GM18909 (cell line): ENCODE data around the gene BMP4.

Experiments used
- ATAC-seq: cut with Tn5 transposase; IDR thresholded peaks from one replicate; pipeline ENCODE4 v1.9.1; 2021; ENCODE audit warnings: mild to moderate bottlenecking; ENCODE audit not compliant: unreplicated experiment, poor library complexity

Gene BMP4

DNA sequence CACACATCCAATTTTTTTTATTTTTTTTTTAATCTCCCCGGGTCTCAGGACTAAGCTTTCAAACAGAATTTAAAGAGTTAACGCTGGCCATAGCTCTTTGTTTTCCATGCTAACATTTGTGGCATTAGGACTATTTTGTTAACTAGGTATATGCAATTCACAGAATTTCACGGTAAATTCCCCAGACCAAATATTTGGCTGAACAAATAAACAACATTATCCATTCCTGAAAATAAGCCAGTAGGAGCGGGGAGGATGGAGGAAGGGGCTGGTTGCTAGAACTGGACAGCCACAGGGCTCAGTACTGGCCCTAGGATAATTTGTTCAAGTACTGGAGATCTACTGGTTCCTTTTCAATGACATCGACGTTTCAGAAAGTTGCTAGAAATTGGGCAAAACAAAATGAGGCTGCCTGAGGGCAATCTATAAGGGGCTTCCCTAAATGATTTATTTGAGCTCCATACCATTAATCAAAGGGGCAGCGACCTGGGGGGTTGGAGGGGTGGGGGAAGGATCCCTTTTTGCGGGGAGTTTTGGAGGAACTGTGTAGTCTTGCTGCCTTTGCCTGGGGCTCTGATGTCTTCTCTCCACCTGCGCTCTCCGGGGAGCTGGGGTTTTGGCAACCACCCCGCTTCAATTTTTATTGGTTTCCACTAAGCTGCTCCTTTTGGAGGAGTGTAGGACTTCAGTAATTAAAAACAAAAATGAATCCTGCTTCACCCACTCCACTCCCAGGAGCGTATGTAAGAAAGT, 9.0 kb downstream of the BMP4 start:
- no peak for ATAC-seq

DNA sequence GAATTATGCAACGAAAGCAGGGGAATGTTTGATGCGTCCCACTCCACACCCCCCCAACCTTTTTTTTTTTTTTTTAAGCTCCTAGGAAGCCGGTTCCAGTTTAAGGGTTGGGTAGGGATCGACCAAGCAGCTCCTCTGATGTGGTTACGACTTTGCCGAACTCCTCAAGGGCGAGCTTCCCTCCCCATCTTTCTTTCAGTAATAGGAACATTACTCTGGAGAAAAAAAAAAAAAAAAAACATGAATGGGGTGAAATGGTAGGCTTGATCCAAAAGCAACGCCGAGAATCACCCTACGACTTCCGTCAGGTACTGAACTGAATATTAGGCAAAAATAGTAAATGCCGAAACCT, 9.6 kb downstream of the BMP4 start:
- no peak for ATAC-seq

DNA sequence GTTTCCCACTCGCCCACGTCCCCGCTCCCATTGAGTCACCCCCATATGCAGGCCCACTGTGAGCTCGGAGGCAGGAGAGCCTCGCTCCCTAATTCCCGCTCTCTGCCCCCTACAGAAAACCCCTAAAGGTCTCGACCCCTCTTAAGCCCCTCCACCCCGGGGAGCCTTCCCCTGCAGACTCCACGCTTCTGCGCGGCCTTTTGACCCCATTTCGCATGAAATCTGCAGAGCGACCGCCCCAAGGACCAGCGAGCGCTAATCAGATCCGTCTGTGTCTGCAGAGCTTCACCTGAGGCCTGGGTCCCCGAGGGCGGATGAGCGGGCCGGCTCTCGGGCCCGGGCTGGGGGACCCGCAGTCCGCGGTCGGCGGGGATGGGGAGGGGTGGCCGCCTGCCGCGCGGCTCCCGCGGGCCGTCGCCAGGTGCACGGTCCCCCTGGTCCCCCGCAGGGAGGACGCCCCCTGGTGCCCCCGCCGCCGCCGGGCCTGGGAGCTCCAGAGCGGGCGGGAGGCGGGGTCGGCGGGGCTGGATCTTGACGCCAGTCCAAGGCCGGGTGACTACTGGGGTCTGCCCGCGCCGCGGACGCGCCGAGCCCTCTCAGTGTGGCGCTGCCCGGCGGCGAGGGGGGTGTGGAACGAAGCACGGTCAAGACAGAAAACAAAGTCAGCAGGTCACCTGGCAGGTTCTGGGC, 10.1 kb downstream of the BMP4 start:
- no peak for ATAC-seq

DNA sequence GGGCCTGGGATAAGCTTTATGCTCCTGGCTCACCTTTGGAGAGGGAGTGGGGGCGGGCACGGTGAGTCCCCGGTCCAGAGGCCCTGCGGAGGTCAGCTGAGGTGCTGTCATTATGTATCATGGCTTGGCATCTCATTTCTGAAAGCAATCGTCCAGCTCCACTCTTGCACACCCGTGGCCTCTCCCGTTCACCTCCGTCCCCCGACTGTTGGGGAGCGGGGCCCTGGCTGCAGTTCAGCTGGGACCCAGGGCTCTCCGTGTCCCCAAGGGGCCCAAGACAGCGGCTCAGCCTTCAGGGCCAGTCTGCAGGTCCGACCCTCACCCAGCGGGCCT, 10.6 kb downstream of the BMP4 start:
- ATAC-seq: no peak

DNA sequence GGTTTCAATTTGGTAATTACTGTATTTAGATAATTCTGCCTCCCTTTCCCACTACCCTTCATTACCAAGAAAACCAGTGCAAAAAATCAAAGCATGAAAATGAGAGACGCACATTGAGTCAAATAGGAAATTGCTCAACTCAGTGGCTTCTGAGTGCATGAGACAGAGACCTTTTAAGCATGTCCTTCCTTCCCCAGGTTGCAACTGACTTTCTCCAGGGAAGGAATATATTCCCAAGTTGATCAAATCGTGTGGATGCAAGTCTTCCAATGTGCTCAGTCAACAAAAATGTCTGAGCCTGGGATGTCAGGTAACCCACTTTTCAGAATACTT, 12.9 kb downstream of the BMP4 start:
- ATAC-seq: no peak

DNA sequence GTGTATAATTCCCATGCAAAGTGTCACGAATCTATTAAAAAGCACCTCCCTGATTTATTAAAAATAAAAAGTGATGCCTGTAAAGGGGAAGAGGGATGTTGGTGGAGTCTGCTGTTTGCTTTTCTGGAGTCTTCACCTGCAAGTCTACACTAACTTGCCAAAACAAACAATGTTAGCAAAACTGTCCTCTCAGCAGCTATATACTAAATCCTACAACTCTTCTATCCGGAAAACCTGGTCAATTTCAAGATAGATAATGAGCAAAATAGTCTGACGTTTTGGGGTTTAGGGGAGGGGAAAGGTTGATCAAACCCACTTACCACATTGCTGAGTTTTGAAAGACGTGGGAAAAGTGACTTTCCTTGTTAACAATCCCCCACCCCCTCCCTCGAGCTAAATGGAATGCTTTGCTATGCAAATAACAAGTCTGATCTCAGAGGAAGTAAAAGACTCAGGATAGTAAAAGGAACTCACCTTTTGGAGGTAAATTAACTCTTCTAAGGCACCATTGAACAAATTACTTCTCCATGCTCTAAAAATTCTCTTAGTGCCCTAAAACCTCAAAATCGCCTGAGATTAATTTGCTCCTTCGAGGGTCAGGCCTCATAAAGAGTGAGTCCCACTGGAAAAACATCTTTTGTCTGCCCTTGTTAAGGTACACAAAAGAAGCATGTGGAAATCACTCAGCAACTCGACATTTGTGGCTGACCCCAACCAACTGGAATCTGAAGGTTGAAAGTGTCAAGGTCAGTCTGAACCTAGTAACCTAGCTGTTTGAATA, 13.5 kb downstream of the BMP4 start:
- no peak for ATAC-seq

DNA sequence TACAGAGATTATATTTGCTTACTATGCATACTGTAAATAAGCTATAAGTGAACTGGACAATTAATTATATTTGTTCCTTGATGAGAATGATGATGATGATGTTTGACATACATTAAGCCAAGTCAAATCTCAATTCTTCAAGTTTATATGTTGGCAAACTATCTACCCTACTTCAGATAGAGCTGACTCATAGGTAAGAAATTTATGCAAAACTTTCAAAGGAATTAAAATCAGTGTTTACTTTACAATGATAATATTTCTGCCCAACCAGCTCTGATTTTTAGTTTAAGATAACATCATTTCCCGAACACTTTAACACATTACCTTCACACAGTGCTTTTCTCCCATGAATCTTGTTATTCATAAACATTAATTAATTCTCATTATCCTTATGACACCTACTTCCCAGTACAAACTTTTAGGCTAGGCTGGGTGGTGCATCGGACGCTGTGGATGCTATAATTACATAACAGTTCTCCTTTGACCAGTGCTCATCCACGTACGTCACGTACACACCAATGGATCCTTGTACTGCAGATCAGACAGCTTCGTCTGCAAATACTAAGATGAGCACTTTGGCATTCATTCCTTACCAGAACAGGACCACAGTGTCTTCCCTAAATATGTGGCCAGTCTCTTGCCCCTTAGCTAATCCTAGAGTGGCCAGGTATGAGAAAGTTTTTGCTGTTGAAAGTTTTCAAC, 18.3 kb downstream of the BMP4 start:
- ATAC-seq: no peak

DNA sequence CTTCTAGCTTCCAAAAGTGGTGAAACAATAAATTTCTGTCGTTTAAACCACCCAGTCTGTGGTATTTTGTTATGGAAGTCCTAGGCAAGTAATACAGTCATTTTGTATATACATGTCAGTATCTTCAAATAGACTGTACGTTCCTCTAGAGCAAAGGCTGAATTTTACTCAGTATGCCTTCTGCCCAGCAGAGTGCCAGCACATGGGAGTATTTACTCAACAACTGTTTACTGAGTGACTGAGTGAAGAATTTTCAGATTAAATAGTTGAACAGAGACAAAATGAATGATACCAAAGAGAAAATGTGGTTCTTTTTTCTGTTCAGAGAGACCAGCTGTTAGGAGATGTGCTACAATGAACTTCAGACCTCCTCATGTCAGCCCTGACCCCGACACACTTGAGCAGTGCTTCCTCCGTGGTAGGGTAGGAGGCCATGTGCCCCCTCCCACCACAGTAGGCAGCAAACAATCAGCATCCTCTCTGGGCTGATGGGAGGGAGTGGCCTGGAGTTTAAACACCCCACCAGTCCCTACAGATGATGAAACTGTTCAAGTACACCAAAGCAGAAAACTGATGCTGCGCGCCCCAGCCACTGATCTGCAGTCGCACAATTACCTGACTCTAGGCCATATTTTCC, 21.7 kb downstream of the BMP4 start:
- ATAC-seq: no peak

DNA sequence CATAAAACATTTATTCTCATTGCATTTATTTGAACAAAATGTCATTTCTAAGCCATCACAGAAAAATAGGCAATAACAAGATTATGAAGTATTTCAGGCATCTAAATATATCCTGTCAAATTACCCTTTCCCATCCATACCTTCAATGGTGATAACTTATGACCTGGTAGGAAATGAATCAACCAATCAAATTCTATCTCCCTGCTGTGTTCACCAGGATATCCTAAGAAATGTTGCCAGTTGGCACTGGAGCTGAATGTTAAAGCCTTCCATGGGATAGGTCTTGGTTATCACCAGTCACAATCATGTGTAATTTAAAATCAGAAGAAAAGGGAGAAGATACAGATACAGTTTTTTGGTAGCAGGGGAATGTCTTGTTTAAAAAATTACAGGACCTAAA, 23.7 kb downstream of the BMP4 start:
- ATAC-seq: no peak

DNA sequence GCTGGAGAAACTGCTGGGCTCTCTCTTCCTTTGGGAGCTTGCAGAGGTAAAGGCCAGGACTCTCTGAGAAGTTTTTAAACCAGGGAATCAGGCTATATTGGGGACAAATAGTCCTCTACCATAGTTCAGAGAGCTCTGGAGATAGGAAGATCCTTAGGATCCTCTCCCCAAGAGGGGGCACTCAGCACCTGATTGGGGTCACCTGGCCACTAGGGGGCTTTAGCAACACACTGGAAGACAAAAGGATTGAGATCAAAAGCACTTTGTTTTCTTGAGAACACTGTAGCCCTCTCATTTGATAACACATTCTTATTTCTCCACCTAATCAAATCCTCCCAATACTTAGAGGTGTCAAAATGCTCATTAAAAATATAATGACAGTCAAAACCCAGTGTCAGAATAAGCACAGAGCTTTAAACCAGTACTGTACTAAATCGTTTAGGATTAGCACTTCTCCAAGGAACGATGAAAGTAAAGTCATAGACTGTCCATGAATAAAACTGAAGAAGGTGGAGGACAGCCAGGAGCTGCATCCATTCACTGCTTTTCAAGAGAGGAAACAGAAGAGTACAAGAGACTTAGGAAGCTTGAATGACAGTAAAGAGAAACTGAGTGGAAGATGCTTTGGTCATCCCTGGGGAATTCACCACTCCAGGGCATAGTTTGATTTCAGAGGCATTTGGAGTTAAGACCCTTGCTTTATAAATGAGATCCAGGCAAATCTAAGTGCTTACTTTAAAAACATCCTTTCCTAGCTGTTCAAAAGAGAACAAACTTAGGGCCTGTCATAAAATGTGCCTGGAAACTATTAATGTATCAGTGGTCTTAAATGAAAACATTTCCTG, 26.5 kb downstream of the BMP4 start:
- ATAC-seq: no peak

DNA sequence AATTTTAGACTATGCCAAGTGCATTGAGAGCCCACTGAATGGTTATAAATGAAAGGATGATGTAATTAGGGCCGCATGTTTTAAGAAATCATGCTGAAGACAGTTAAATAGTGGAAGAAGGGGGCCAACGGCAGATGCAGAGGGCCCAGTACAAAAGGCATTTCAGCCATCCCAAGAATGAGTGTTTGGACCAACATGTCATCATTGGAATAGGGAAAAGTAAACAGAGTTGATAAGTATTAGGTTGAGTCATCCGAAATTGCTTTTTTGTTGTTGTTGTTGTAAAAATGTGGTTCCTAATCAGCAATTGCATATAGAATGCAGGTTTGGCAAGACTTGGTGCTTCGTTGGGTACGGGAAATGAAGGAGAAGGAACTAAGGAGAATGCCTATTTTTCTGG, 29.5 kb downstream of the BMP4 start:
- no peak for ATAC-seq

DNA sequence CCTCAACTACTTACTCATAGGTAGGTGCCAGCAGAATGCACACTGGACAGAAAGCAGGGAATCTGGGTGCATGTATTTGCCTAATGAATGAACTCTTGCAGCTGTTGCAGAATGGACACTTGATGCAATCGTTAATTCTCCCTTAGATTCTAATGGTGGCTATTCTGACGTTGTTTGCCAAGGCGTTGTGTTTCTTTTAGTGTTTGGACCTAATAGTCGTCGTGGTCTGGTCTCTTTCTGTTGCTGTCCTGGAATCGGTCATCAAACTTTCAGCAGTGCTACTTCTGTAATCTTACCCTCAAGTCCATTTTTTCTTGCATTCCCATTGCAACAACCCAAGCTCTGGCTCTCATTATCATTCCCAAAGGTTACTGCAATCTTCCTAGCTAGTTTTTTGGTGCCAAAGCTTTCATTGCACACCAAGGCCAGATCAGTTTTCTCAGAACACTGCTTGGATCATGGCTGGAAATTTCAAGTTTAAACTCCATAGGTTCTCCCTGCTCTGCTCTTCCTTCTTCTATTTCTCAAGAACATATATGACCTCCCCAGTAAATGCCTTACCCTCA, 31.3 kb downstream of the BMP4 start:
- no peak for ATAC-seq

DNA sequence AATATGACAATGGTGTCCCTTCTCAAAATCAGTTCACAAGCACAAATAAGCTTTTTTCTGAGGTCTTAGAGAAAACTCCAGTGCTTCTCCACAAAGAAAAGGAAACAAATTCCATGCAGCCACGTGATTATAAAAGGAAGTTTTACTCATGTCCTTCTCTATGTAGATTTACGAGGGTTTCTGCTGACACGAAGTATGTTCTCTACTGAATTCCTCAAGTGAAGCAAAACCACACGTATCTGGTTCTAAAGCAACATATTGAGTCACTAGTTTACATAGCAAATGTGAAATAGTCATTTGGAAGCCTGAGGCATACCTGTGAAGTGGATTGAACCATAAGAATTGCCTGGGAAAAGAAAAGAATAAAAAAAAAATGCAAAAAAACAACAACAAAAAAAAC, 31.9 kb downstream of the BMP4 start:
- ATAC-seq: no peak

DNA sequence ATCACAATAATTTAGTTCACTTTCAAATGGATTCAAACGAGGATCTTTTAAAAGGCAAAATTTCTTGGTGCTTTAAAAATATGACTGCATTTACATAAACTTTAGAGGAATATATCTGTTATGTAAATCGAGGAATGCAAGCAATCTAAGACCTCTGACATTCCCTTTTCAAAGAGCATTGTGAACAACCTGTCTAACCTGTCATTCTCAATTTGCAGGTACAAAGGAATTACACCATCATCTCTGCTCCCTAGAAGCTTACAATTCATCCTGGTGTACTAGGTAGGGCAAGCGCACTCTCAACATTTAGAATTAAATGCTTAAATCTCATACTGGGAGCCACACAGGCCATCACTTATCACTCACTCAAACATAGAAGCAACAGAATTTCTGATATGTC, 35.6 kb downstream of the BMP4 start:
- no peak for ATAC-seq

DNA sequence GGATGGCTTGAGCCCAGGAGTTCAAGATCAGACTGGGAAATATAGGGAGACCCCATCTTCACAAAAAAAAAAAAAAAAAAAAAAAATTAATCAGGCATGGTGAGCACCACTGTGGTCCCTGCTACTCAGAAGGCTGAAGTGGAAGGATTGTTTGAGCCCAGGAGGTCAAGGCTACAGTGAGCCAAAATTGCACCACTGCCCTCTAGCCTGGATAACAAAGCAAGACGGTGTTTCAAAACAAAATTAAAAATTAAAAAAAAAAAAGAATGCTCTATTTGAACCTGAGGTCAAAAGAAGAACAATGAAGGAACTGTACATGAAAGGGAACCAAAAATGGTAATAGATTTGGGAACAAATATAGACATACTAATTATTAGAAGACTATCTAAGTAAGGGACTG, 40.4 kb downstream of the BMP4 start:
- no peak for ATAC-seq

DNA sequence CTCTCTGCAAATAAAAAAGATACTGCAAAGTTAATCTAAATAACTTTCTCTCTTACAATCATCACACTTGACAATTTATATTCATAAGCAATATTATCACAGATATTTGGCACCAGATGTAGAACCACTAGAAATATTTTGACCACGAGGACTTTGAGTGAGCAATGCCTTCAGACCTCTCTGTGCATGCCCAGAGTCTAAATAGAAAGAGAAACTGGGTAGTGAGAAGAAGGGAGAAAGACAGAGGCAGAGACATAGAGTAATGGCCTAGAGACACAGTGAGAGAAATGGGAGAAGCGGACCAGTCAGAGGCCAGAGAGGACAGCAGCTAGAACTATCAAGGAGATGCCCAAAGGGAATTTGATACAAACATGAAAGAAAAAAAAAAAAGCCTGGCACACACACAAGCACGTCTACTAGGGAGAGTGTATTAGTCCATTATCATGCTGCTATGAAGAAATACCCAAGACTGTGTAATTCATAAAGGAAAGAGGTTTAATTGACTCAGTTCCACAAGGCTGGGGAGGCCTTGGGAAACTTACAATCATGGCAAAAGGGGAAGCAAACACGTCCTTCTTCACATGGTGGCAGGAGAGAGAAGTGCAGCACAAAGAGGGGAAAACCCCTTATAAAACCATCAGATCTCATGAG, 41.1 kb downstream of the BMP4 start:
- ATAC-seq: no peak

DNA sequence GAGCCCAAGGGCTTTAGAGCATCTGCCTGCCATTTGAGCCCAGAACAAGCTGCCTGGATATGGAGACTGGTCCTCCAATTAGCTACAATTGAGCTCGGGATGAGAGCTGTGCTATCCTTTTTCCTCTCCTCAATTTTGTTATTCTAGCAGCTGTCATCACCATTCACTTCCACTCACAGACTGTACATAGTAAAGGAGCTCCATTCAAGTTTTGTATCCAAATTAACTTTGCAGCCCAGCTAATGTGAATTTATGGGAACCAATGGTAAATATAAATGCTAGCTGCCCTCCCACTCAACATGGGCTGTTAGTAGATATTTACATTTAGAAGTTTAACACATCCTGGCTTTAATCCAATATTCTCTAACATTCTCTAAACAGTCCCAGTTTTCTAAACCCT, 44.6 kb downstream of the BMP4 start:
- ATAC-seq: no peak

DNA sequence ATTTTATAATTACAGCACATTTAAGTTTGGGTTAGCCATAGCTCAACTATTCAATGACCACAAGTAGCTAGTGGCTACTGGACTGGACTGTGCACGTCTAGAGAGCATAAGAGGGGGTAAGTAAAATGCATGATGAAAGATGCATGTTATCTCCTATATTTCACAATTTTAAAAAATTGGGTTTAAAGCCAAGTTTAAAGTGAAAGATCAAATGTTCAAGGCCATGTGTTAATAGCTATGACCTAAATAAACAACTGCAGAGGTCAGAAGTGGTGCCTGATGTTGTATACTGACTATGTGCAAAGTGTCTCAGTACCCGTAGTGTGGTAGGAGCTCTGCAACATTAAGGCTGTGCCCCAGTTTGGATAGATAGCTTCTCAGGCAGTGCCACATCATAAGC, 48.2 kb downstream of the BMP4 start:
- ATAC-seq: no peak

DNA sequence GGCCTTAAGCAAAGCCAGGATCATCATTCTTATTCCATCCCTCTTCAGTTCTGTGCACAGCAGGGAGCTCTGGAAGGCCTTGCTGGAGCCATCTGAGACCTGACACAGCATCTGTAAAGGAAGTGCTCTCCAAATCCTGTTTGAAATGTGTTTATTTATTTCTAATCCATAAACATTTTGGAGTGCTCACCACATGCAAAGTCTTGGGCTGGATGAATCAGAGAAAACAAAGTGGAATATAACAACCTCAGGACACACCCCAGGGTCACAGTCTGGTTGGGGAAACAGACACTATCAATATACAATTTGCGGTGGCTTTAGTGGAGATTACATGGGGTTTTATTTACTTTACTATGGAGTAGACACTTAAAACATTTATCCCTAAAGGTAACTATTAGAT, 54.3 kb downstream of the BMP4 start:
- ATAC-seq: no peak
